Smooth muscle cell (in vitro differentiated cells): ENCODE measurements around the gene ETS2. TPM values are rescaled to one million over a fixed set of nuclear protein-coding genes. Genes with fewer than 3 reads are reported as not detected.

ENCODE experiments used
- DNase-seq: peaks from one replicate; lab custom pipeline; 2025; ENCODE audit not compliant: unreplicated experiment; lab: John Stamatoyannopoulos, UW
- H2AFZ ChIP-seq: fragments of 200-600 bp; sonication (generic); 2 replicates; pipeline ENCODE4 v1.6.0; 2016; ENCODE audit warnings: antibody characterized with exemption, low read depth, mild to moderate bottlenecking
- H3F3A ChIP-seq: fragments of 200-600 bp; sonication (generic); 2 replicates; pipeline ENCODE4 v1.6.0; 2017; ENCODE audit warnings: antibody characterized with exemption, low read depth
- H3K27ac ChIP-seq: fragments of 200-600 bp; sonication (generic); 2 replicates; pipeline ENCODE4 v1.5.1; 2016; ENCODE audit warnings: low read depth, mild to moderate bottlenecking
- H3K27me3 ChIP-seq: fragments of 200-600 bp; sonication (generic); 2 replicates; pipeline ENCODE4 v1.6.1; 2016; ENCODE audit warnings: low read depth, mild to moderate bottlenecking
- H3K36me3 ChIP-seq: fragments of 200-600 bp; sonication (generic); 2 replicates; pipeline ENCODE4 v1.5.1; 2016; ENCODE audit warnings: low read depth
- H3K4me1 ChIP-seq: fragments of 200-600 bp; sonication (generic); 2 replicates; pipeline ENCODE4 v1.5.1; 2016; ENCODE audit warnings: low read depth
- H3K4me2 ChIP-seq: fragments of 200-600 bp; sonication (generic); 2 replicates; pipeline ENCODE4 v1.6.0; 2016; ENCODE audit warnings: mild to moderate bottlenecking
- H3K4me3 ChIP-seq: fragments of 200-600 bp; sonication (generic); 2 replicates; pipeline ENCODE4 v1.5.1; 2016; ENCODE audit warnings: mild to moderate bottlenecking
- H3K79me2 ChIP-seq: fragments of 200-600 bp; sonication (generic); 2 replicates; pipeline ENCODE4 v1.6.0; 2016; ENCODE audit warnings: low read depth, mild to moderate bottlenecking
- H3K9ac ChIP-seq: fragments of 200-600 bp; sonication (generic); 2 replicates; pipeline ENCODE4 v1.6.0; 2016; ENCODE audit warnings: low read depth
- H3K9me3 ChIP-seq: fragments of 200-600 bp; sonication (generic); replicated peaks from 2 replicates; pipeline ENCODE4 v1.5.1; 2016; ENCODE audit warnings: low read depth
- H4K20me1 ChIP-seq: fragments of 200-600 bp; sonication (generic); 2 replicates; pipeline ENCODE4 v1.6.0; 2016; ENCODE audit warnings: low read depth
- CTCF ChIP-seq: fragments of 200-600 bp; sonication (generic); IDR thresholded peaks from 2 replicates; pipeline ENCODE4 v1.5.1; 2017; ENCODE audit warnings: borderline replicate concordance, mild to moderate bottlenecking, antibody characterized with exemption; ENCODE audit not compliant: insufficient read depth, poor library complexity, severe bottlenecking
- WGBS: methylation state at CpG from one replicate; pipeline ENCODE4 v1.1.7; 2016; ENCODE audit warnings: low lambda C conversion rate; 5-methylcytosine and 5-hydroxymethylcytosine counted together
- polyA plus RNA-seq: library from polyadenylated mRNA; unstranded; fragments of >200 nt; fragmentation: Nextera tagmentation; extraction: Ambion mirVana; gene quantifications from 2 replicates; pipeline ENCODE4 v1.2.1, GENCODE V29; 2016
- total RNA-seq: library from RNA; depleted of rRNA; stranded (reverse); fragments of >200 nt; gene quantifications from 2 replicates; pipeline ENCODE4 v1.2.3, GENCODE V29; 2014

The ETS2 gene
- total and polyA plus RNA-seq, 2 experiments from 2014 or later, result 65.9 to 77.7 TPM

GRCh38 chr21:38833117-38833516, 27.4 kb downstream of the ETS2 start:
- peaks cover 4% of the 10 kb centered on the region for H3F3A ChIP-seq
- no peak overlapping the region for H2AFZ ChIP-seq
- H3K4me1 ChIP-seq, result no peaks in the 10 kb centered on the region
- H3K27me3 ChIP-seq, result no peaks in the 10 kb centered on the region
- DNase-seq, result no peak
- H3K79me2 ChIP-seq, result no peaks in the 10 kb centered on the region
- no peak overlapping the region for H3K4me2 ChIP-seq
- 67% methylated on average over 3 of the region's 3 CpGs for WGBS
- H4K20me1 ChIP-seq, result no peaks in the 10 kb centered on the region
- H3K9ac ChIP-seq, result no peak overlapping the region
- H3K36me3 ChIP-seq, result no peaks in the 10 kb centered on the region
- no peak for TF ChIP-seq CTCF
- no peaks in the 10 kb centered on the region for H3K9me3 ChIP-seq
- H3K4me3 ChIP-seq, result no peak overlapping the region
- no peak overlapping the region for H3K27ac ChIP-seq

GRCh38 chr21:38834725-38835124, 29.0 kb downstream of the ETS2 start:
- Histone ChIP-seq H3K9ac (no peak overlapping the region), H3K4me1 (no peaks in the 10 kb centered on the region), H3F3A (peaks cover 4% of the 10 kb centered on the region), H3K9me3 (no peaks in the 10 kb centered on the region), H3K79me2 (no peaks in the 10 kb centered on the region), H2AFZ (no peak overlapping the region), H3K36me3 (no peaks in the 10 kb centered on the region), H4K20me1 (no peaks in the 10 kb centered on the region), H3K4me2 (no peak overlapping the region), H3K4me3 (no peak overlapping the region), H3K27me3 (no peaks in the 10 kb centered on the region), H3K27ac (no peak overlapping the region)
- DNase-seq, result no peak
- TF ChIP-seq CTCF, result no peak
- 95% methylated on average over 3 of the region's 3 CpGs for WGBS

GRCh38 chr21:38837806-38838461, 32.2 kb downstream of the ETS2 start:
- no peak overlapping the region for H3K4me2 ChIP-seq
- no peak overlapping the region for H2AFZ ChIP-seq
- H3K4me3 ChIP-seq, result no peak overlapping the region
- H3K36me3 ChIP-seq, result no peaks in the 10 kb centered on the region
- no peak overlapping the region for H3K27ac ChIP-seq
- no peaks in the 10 kb centered on the region for H3K79me2 ChIP-seq
- TF ChIP-seq CTCF, result no peak
- DNase-seq, result no peak
- H4K20me1 ChIP-seq, result no peaks in the 10 kb centered on the region
- 75% methylated on average over 5 of the region's 5 CpGs for WGBS
- no peak overlapping the region for H3K9ac ChIP-seq
- peaks cover 3% of the 10 kb centered on the region for H3F3A ChIP-seq
- H3K27me3 ChIP-seq, result no peaks in the 10 kb centered on the region
- H3K9me3 ChIP-seq, result no peaks in the 10 kb centered on the region
- H3K4me1 ChIP-seq, result peaks cover 6% of the 10 kb centered on the region

GRCh38 chr21:38838598-38839327, 33.0 kb downstream of the ETS2 start:
- Histone ChIP-seq H4K20me1 (no peaks in the 10 kb centered on the region), H3K36me3 (no peaks in the 10 kb centered on the region), H3K27ac (peak overlapping the region; percentile 89), H3K79me2 (no peaks in the 10 kb centered on the region), H3K4me3 (no peak overlapping the region), H2AFZ (no peak overlapping the region), H3K4me1 (peaks cover 6% of the 10 kb centered on the region), H3K9ac (peak overlapping the region; percentile 36), H3K4me2 (peak overlapping the region; percentile 16), H3K27me3 (no peaks in the 10 kb centered on the region), H3K9me3 (no peaks in the 10 kb centered on the region), H3F3A (peaks cover 3% of the 10 kb centered on the region)
- DNase-seq, result no peak
- no peak for TF ChIP-seq CTCF
- WGBS, result 95% methylated on average over 12 of the region's 12 CpGs
